ENCODE measurements around the gene ANKRD36C.

- no peak for TF ChIP-seq EZH2phosphoT487 (IDR thresholded peaks at IDR 0.05; ENCODE audit: low read length)
- TF ChIP-seq, protein P1, sequence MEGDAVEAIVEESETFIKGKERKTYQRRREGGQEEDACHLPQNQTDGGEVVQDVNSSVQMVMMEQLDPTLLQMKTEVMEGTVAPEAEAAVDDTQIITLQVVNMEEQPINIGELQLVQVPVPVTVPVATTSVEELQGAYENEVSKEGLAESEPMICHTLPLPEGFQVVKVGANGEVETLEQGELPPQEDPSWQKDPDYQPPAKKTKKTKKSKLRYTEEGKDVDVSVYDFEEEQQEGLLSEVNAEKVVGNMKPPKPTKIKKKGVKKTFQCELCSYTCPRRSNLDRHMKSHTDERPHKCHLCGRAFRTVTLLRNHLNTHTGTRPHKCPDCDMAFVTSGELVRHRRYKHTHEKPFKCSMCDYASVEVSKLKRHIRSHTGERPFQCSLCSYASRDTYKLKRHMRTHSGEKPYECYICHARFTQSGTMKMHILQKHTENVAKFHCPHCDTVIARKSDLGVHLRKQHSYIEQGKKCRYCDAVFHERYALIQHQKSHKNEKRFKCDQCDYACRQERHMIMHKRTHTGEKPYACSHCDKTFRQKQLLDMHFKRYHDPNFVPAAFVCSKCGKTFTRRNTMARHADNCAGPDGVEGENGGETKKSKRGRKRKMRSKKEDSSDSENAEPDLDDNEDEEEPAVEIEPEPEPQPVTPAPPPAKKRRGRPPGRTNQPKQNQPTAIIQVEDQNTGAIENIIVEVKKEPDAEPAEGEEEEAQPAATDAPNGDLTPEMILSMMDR (IDR thresholded peaks at IDR 0.05; ENCODE audit: low read length): no peak
These were observed 191.7 kb downstream of the ANKRD36C start for GRCh38 chr2:95799892-95800291.

Data from MM.1S (cell line).